Right lobe of liver (tissue), 4 donors: ENCODE measurements around the gene GSS.

ENCODE experiments used
- CTCF ChIP-seq, 4 donors: fragments of 200-600 bp in 3 of 4; fragments of 450-650 bp in 1 of 4; IDR thresholded peaks; one replicate each; pipeline versions ENCODE4 v1.5.1 to v1.8.0; 2016 to 2022; ENCODE audit warnings: antibody characterized with exemption in 4 of 4, mild to moderate bottlenecking in 2 of 4
- POLR2A ChIP-seq: fragments of 450-650 bp; IDR thresholded peaks from one replicate; pipeline ENCODE4 v1.6.1; 2017; ENCODE audit warnings: antibody characterized with exemption, mild to moderate bottlenecking
- donor health status: DM: no; HTN: no; CAD: no.
- donor health status: DM: no; HTN: no; CAD: no.
- donor health status: DM: no; HTN: yes; CAD: no.

- no peak for TF ChIP-seq POLR2A
- TF ChIP-seq CTCF (IDR thresholded peaks at IDR 0.05), result no peak
Measured at GRCh38 chr20:34926581-34926980, 29.0 kb downstream of the GSS start.
